Stimulated activated CD4-positive, alpha-beta T cell treated with anti-CD3 and anti-CD28 coated beads, Interleukin-2, amount 100 ng/mL, for 48 hours (primary cell): ENCODE results near the gene MAGI1.
"Not testable (repeated sequence)": the region's sequence is repeated elsewhere in the genome, so short reads cannot be mapped to it uniquely, and the experiment has no call there.

ENCODE experiments used
- DNase-seq, 2 donors: peaks; one replicate each; pipeline ENCODE4 v3.0.0-alpha.2; 2020

The MAGI1 gene

GRCh38 chr3:66037986-66038369, 740 bp downstream of the MAGI1 start:
- DNase-seq: no peak

- no peak for DNase-seq
Measured at GRCh38 chr3:66037330-66037985, 1.3 kb downstream of the MAGI1 start.

GRCh38 chr3:66036586-66037148, 2.1 kb downstream of the MAGI1 start:
- no peak for DNase-seq

DNA sequence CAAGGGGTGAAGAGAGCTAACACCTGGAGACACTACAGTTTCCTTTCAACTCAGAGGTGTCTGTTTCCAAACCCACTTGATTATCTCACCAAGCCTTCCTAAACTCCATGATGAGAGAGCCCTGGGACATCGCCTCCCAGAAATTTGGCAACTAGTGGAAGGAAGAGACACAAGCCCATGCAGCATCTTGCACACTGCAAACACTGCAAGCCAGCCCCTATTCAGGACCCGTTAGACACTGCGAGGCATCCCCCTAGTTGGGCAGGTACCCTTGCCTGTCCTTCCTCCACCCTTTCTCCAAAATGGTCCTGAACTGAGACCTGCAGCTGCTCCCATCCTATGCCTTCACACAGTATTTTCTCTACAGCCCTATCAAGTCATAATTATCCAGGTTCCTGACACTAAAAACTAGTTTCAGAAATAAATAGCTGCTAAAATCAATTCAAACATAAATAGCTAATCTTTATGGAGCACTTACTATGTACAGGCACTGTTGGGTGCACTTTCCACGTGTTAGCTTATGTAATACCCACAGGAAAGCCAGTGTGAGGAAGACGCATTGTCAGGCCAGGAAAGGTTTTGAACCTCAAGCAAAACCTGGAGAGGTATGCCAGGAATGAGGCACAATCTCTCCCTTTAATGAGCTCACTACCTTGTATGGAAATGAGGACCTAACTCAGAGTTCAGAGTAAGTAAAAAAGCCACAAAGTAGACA, 2.8 kb downstream of the MAGI1 start:
- DNase-seq: no peak

DNA sequence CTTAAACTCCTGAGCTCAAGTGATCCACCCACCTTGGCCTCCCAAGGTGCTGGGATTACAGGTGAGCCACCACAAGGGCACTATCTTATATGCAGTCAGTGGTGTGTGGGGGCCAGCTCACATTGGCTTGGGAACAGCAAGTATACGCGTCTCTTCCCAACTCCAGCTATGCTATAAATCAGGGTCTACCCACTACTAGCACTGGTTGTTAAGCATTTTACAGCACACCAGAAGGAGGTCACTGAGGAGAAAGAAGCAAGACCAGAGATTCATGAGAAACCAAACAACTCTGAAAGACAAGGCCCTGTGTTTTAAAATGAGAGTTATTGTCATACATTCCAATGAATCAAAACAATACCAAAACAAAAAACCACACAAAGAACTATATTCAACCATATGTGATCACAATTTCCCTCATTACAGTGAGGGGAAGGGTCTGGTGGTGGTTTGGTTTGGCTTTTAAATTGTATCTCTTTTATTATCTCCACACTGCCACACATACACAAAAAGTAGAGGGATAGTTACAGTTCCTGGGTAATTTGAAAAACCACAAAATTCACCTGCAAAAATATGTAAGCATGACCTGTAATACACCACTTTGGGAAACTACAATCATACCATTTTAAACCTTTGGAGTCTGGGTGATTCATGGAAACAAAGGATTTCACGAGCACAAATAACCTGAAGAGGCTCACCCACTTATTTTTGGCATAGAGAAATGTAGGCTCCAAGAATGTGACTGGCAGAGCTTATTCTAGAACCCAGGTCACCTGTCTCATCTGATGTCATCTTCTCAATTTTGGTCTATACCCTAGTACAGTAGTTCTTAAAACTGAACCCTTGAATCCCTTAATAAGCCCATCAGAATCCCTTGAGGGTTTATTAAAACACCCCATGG, 5.2 kb downstream of the MAGI1 start:
- DNase-seq: no peak

DNA sequence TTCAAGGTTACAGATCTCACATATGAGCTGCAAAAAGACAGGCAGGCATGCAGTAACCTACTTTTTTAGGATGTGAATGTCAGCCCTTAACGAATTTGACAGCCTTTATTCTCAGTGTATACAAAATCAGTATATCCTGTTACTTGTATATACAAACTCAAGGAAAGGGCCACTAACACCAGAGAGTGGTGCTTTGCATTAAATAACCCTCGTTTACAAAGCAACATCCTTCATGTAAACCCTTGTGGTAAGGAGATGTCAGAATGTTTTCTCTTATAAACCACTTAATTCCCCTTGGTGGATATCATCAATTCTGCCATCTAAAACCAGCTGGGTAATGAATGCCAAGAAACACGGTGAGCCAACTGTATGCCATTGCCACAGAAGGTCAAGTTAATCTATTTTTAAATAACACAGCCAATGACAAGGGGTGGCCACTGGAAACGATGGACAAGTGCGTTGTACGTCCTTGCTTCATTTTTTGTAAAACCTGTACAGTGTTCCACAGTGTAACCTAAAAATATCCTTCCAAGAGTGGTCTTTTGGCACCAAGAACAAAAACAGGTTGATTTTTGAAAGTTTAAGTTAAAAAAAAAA, 7.5 kb downstream of the MAGI1 start:
- no peak for DNase-seq

- DNase-seq: no peak
Measured at GRCh38 chr3:66029443-66029842, 9.3 kb downstream of the MAGI1 start.

DNA sequence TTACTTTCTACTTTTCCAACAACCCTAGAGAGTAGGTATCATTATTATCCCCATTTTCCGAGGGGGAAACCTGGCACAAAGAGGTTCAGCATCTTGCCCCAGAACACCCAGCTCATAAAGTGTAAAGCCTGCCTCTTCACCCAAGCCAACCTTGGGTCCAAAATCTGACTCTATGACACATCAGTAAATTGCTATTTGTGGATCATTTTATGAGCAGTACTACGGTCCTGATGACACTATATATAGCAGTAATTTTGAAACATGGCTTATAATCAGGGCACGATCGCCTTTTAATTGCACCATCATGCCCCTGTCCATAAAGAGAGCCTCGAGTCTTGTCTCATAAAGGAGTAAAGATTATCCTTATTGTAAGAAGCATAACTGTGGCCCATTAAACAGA, 9.7 kb downstream of the MAGI1 start:
- no peak for DNase-seq

- no peak for DNase-seq
Measured at GRCh38 chr3:66028457-66028856, 10.3 kb downstream of the MAGI1 start.

- DNase-seq: not testable (repeated sequence)
Measured at GRCh38 chr3:66027099-66027498, 11.6 kb downstream of the MAGI1 start.

DNA sequence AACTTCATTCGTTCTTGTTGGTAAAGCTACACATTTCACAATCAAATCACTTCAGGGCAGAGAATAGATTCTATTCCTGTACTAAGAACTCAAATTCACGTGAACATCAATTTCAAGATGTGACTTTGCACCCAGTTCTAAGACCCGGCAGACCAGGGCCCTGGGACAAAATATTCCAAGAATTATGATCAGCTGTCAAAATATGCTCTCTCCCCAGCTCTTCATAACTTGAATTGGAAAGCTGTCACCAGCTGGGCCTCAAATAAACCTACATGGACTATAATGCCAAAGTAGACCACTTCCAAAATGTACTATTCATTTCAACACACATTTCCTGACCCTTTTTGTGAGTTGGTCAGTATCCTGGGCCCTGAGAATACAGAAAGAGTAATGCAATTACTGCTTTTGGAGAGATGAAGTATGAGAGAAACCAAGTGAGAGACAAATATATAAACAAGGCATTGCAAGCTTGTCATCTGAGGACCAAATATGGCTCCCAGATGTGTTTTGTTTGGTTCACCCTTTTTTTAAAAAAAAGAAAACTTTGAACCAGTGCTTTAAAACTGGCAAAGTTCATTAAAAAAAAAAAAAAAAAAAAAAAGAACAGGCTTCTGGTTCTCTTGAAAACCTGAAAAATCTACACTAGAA, 14.9 kb downstream of the MAGI1 start:
- no peak for DNase-seq

DNA sequence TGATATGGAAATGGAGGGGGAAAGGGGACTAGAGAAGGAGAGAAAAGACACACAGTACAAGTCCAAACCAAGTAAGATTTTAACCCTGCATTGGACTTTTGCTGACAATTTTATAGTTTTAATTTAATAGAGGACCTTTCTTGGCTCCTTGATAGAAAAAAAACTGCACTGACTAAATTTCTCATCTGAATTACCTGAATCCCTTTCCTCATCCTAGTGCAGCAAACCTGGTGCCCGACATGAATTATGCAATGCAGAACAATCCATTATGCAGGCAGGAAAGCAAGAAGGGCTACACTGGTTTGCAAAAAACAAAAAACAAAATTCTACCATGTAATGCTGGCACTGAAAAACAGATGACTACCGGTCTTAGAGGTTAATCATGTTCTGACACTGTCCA, 15.5 kb downstream of the MAGI1 start:
- no peak for DNase-seq

DNA sequence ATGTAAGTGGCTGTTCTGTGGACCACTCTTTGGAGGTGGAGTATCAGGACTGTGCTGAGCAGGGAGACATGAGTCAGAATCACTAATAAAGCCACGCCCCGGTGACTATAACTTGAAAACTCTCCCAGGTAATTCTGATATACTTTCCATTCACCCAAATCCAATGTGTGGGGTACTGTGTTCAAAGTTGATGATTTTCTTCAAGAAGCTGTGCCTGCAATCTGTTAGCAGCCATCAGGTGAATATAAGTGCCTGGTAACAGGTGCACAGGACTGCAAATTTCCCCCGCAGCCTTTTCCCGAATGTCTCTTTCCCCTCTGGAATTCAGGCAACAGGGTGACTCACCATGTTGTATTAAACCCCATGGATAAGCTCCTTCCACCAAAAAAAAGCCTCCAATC, 17.0 kb downstream of the MAGI1 start:
- no peak for DNase-seq

- DNase-seq: no peak
Measured at GRCh38 chr3:66019896-66020295, 18.8 kb downstream of the MAGI1 start.

GRCh38 chr3:66018057-66019033, 20.4 kb downstream of the MAGI1 start:
- no peak for DNase-seq

DNA sequence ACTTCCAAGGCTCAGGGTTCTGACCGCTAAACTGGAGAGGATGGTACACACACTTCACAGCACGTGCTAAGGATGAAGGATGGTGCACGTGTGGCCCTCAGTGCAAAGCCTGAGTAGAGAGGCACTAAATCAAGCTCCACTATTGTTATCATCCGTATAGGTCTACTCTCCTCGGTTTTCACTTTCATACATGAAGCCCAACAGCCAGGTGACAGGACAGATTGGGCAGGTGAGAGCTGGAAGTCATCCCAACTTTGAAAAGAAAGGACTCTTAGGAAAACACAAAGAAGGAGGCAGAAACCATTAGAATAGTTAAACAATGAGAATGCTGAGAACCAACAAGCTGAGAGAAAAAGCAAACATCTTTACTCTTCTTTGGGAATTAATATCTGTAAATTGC, 21.1 kb downstream of the MAGI1 start:
- DNase-seq: no peak

- DNase-seq: no peak
Measured at GRCh38 chr3:66017084-66017483, 21.6 kb downstream of the MAGI1 start.

- no peak for DNase-seq
Measured at GRCh38 chr3:66015841-66016240, 22.9 kb downstream of the MAGI1 start.

DNA sequence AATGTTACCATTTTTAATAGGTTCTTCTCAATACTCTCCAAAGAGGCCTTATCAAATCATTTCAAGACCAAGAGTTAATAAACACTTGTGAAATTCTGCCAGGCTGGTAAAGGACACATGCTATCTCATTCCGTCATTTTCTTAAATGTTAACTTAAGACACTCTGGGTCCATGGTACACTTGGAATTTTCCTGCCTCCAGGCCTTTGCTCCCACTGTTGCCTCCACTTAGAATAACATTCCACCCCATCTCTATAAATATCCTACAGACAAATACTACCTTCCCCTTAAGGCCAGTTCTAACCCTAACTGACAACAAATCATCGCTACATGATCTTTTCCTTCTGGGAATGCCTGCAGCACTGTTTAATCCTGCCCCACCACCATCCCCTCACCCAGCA, 24.1 kb downstream of the MAGI1 start:
- no peak for DNase-seq

GRCh38 chr3:66014056-66014455, 24.7 kb downstream of the MAGI1 start:
- no peak for DNase-seq

- DNase-seq: no peak
Measured at GRCh38 chr3:66012711-66013110, 26.0 kb downstream of the MAGI1 start.
